ENCODE results near the gene OBP2B.
"Not testable (repeated sequence)": the region's sequence is repeated elsewhere in the genome, so short reads cannot be mapped to it uniquely, and the experiment has no call there.

Gene OBP2B

GRCh38 chr9:133238272-133238850 is 29.3 kb upstream of the OBP2B start:
- peak overlapping the region; percentile 70 for H3K4me3 ChIP-seq (ENCODE audit: low read depth, low read length)
- H3K27ac ChIP-seq (ENCODE audit: low read depth, low read length) = peak overlapping the region; percentile 88
- H3K9me3 ChIP-seq (ENCODE audit: control insufficient read depth, insufficient read depth, low read length) = no peaks in the 10 kb centered on the region
- H3K9ac ChIP-seq (ENCODE audit: low read depth, low read length) = no peak overlapping the region
- H3K36me3 ChIP-seq (ENCODE audit: control insufficient read depth, insufficient read depth, low read length) = no peaks in the 10 kb centered on the region
- no peaks in the 10 kb centered on the region for H3K4me1 ChIP-seq (ENCODE audit: control insufficient read depth, insufficient read depth, low read length)
- peaks cover 17% of the 10 kb centered on the region for H3K27me3 ChIP-seq (ENCODE audit: control insufficient read depth, insufficient read depth, low read length)

GRCh38 chr9:133237035-133237731 is 28.1 kb upstream of the OBP2B start:
- no peaks in the 10 kb centered on the region for H3K9me3 ChIP-seq (ENCODE audit: control insufficient read depth, insufficient read depth, low read length)
- H3K36me3 ChIP-seq (ENCODE audit: control insufficient read depth, insufficient read depth, low read length) = no peaks in the 10 kb centered on the region
- no peak overlapping the region for H3K27ac ChIP-seq (ENCODE audit: low read depth, low read length)
- no peak overlapping the region for H3K4me3 ChIP-seq (ENCODE audit: low read depth, low read length)
- peaks cover 17% of the 10 kb centered on the region for H3K27me3 ChIP-seq (ENCODE audit: control insufficient read depth, insufficient read depth, low read length)
- H3K4me1 ChIP-seq (ENCODE audit: control insufficient read depth, insufficient read depth, low read length) = no peaks in the 10 kb centered on the region
- no peak overlapping the region for H3K9ac ChIP-seq (ENCODE audit: low read depth, low read length)

GRCh38 chr9:133236291-133237034 is 27.4 kb upstream of the OBP2B start:
- peaks cover 17% of the 10 kb centered on the region for H3K27me3 ChIP-seq (ENCODE audit: control insufficient read depth, insufficient read depth, low read length)
- H3K36me3 ChIP-seq (ENCODE audit: control insufficient read depth, insufficient read depth, low read length); H3K9me3 ChIP-seq (ENCODE audit: control insufficient read depth, insufficient read depth, low read length); H3K27ac ChIP-seq (ENCODE audit: low read depth, low read length); H3K4me1 ChIP-seq (ENCODE audit: control insufficient read depth, insufficient read depth, low read length); H3K9ac ChIP-seq (ENCODE audit: low read depth, low read length); H3K4me3 ChIP-seq (ENCODE audit: low read depth, low read length): not testable (repeated sequence)

- no peak overlapping the region for H3K4me3 ChIP-seq (ENCODE audit: low read depth, low read length)
- H3K9ac ChIP-seq (ENCODE audit: low read depth, low read length) = no peak overlapping the region
- no peaks in the 10 kb centered on the region for H3K9me3 ChIP-seq (ENCODE audit: control insufficient read depth, insufficient read depth, low read length)
- H3K4me1 ChIP-seq (ENCODE audit: control insufficient read depth, insufficient read depth, low read length) = no peaks in the 10 kb centered on the region
- no peaks in the 10 kb centered on the region for H3K36me3 ChIP-seq (ENCODE audit: control insufficient read depth, insufficient read depth, low read length)
- peaks cover 17% of the 10 kb centered on the region for H3K27me3 ChIP-seq (ENCODE audit: control insufficient read depth, insufficient read depth, low read length)
- H3K27ac ChIP-seq (ENCODE audit: low read depth, low read length) = no peak overlapping the region
Measured at GRCh38 chr9:133235549-133236222, 26.6 kb upstream of the OBP2B start.

DNA sequence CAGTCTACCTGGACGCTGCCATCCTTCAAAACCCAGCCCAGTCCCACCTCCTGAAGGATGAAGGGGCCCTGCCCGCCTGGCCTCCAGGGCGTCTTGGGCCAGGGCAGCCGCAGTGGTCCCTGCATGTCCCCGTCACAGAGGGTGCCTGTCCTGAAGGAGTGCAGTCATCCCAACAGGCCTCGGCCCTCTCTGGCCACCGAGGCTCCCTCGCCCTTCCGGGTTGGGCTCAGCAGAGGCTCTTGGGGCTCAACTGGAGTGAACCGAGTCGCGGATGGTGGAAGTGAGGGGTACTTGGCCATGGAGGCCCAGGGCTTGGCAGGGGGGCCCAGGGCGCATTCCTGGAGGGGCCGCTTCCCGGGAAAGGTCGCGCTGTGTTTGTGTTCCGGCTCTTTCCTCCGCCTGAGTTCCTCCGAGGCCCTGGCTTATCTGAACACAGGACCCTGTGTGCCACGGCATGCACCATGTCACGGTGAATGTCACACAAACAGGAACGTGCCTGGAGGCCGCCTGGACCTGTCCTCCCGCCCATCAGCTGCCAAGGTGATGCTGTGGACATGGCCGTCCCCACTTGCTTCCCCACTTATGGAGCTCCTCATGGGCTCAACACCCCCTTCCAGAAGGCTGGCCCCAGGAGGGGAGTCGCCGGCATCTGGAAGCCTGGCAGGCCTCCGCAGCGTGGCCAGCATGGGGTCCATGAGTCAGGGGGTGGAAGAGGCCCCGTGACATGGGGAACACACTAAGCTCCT is 25.7 kb upstream of the OBP2B start:
- H3K36me3 ChIP-seq (ENCODE audit: control insufficient read depth, insufficient read depth, low read length) = no peaks in the 10 kb centered on the region
- H3K4me3 ChIP-seq (ENCODE audit: low read depth, low read length) = no peak overlapping the region
- H3K4me1 ChIP-seq (ENCODE audit: control insufficient read depth, insufficient read depth, low read length) = no peaks in the 10 kb centered on the region
- no peak overlapping the region for H3K9ac ChIP-seq (ENCODE audit: low read depth, low read length)
- H3K27ac ChIP-seq (ENCODE audit: low read depth, low read length) = no peak overlapping the region
- no peaks in the 10 kb centered on the region for H3K9me3 ChIP-seq (ENCODE audit: control insufficient read depth, insufficient read depth, low read length)
- peaks cover 17% of the 10 kb centered on the region for H3K27me3 ChIP-seq (ENCODE audit: control insufficient read depth, insufficient read depth, low read length)

GRCh38 chr9:133233681-133234432 is 24.8 kb upstream of the OBP2B start:
- Histone ChIP-seq H3K4me3 (ENCODE audit: low read depth, low read length) (no peak overlapping the region), H3K4me1 (ENCODE audit: control insufficient read depth, insufficient read depth, low read length) (no peaks in the 10 kb centered on the region), H3K36me3 (ENCODE audit: control insufficient read depth, insufficient read depth, low read length) (no peaks in the 10 kb centered on the region), H3K9ac (ENCODE audit: low read depth, low read length) (no peak overlapping the region), H3K9me3 (ENCODE audit: control insufficient read depth, insufficient read depth, low read length) (no peaks in the 10 kb centered on the region), H3K27ac (ENCODE audit: low read depth, low read length) (no peak overlapping the region), H3K27me3 (ENCODE audit: control insufficient read depth, insufficient read depth, low read length) (peaks cover 17% of the 10 kb centered on the region)

- H3K36me3 ChIP-seq (ENCODE audit: control insufficient read depth, insufficient read depth, low read length); H3K27me3 ChIP-seq (ENCODE audit: control insufficient read depth, insufficient read depth, low read length); H3K4me1 ChIP-seq (ENCODE audit: control insufficient read depth, insufficient read depth, low read length); H3K27ac ChIP-seq (ENCODE audit: low read depth, low read length); H3K9ac ChIP-seq (ENCODE audit: low read depth, low read length); H3K4me3 ChIP-seq (ENCODE audit: low read depth, low read length); H3K9me3 ChIP-seq (ENCODE audit: control insufficient read depth, insufficient read depth, low read length): not testable (repeated sequence)
Measured at GRCh38 chr9:133231934-133232568, 23.0 kb upstream of the OBP2B start.

- H3K9ac ChIP-seq (ENCODE audit: low read depth, low read length); H3K4me1 ChIP-seq (ENCODE audit: control insufficient read depth, insufficient read depth, low read length); H3K27ac ChIP-seq (ENCODE audit: low read depth, low read length); H3K27me3 ChIP-seq (ENCODE audit: control insufficient read depth, insufficient read depth, low read length); H3K9me3 ChIP-seq (ENCODE audit: control insufficient read depth, insufficient read depth, low read length); H3K4me3 ChIP-seq (ENCODE audit: low read depth, low read length); H3K36me3 ChIP-seq (ENCODE audit: control insufficient read depth, insufficient read depth, low read length): not testable (repeated sequence)
Measured at GRCh38 chr9:133230514-133230913, 21.5 kb upstream of the OBP2B start.

DNA sequence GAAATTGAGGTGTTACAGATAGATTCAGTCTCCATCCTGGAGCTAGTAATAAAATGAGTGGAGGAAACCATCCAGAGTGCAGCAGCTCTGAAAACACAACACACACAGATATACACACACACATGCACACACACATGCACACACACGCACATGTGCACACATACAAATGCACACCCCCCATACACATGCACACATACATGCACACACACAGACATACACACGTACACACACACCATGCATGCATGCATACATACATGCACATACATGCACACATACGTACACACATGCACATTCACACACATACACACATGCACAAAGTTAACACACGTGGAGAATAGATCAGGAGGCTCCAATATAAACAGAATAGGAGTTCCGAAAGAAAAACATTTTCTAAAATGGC is 21.0 kb upstream of the OBP2B start:
- Histone ChIP-seq H3K9ac (ENCODE audit: low read depth, low read length) (no peak overlapping the region), H3K27me3 (ENCODE audit: control insufficient read depth, insufficient read depth, low read length) (no peaks in the 10 kb centered on the region; the same call in 1 of the 2 replicates), H3K9me3 (ENCODE audit: control insufficient read depth, insufficient read depth, low read length) (no peaks in the 10 kb centered on the region)

More for the DNA sequence above, 21.0 kb upstream of the OBP2B start:
- Histone ChIP-seq H3K4me1 (ENCODE audit: control insufficient read depth, insufficient read depth, low read length) (no peaks in the 10 kb centered on the region), H3K36me3 (ENCODE audit: control insufficient read depth, insufficient read depth, low read length) (no peaks in the 10 kb centered on the region), H3K4me3 (ENCODE audit: low read depth, low read length) (no peak overlapping the region), H3K27ac (ENCODE audit: low read depth, low read length) (no peak overlapping the region)
